SH-SY5Y (cell line): Measurements from ENCODE around the gene DNAAF8.

Experiments
- GATA2 ChIP-seq: IDR thresholded peaks from 2 replicates; pipeline ENCODE4 v1.6.1; 2011; ENCODE audit warnings: mild to moderate bottlenecking, low read depth, low read length
- GATA3 ChIP-seq: IDR thresholded peaks from 2 replicates; pipeline ENCODE4 v1.6.1; 2011; ENCODE audit warnings: low read depth, mild to moderate bottlenecking, low read length, moderate library complexity

Gene DNAAF8

GRCh38 chr16:4724661-4725270 lies 9.6 kb upstream of the DNAAF8 start:
- TF ChIP-seq GATA2 (no peak), GATA3 (no peak)

GRCh38 chr16:4726616-4727015 lies 7.7 kb upstream of the DNAAF8 start:
- TF ChIP-seq GATA3 (no peak), GATA2 (no peak)

- TF ChIP-seq GATA2 (no peak), GATA3 (no peak)
Observed at GRCh38 chr16:4728676-4729075, 5.7 kb upstream of the DNAAF8 start.

- TF ChIP-seq GATA3 (no peak), GATA2 (no peak)
Observed at GRCh38 chr16:4729876-4730275, 4.5 kb upstream of the DNAAF8 start.

GRCh38 chr16:4733211-4733742 lies 1.1 kb upstream of the DNAAF8 start:
- no peak for TF ChIP-seq GATA3
- no peak for TF ChIP-seq GATA2

- no peak for TF ChIP-seq GATA3
Observed at GRCh38 chr16:4733747-4734062, 632 bp upstream of the DNAAF8 start.

GRCh38 chr16:4734730-4735535 lies 596 bp downstream of the DNAAF8 start:
- no peak for TF ChIP-seq GATA2
- no peak for TF ChIP-seq GATA3

- TF ChIP-seq GATA2 (no peak), GATA3 (no peak)
Observed at GRCh38 chr16:4736546-4736945, 2.2 kb downstream of the DNAAF8 start.

- TF ChIP-seq GATA2 (no peak), GATA3 (no peak)
Observed at GRCh38 chr16:4737545-4737944, 3.2 kb downstream of the DNAAF8 start.

GRCh38 chr16:4743226-4743878 lies 9.0 kb downstream of the DNAAF8 start:
- no peak for TF ChIP-seq GATA3

- no peak for TF ChIP-seq GATA3
- no peak for TF ChIP-seq GATA2
Observed at GRCh38 chr16:4744555-4745273, 10.4 kb downstream of the DNAAF8 start.

- TF ChIP-seq GATA2 (no peak), GATA3 (no peak)
Observed at GRCh38 chr16:4745274-4745569, 10.9 kb downstream of the DNAAF8 start.

GRCh38 chr16:4746215-4746614 lies 11.9 kb downstream of the DNAAF8 start:
- TF ChIP-seq GATA2: no peak
- TF ChIP-seq GATA3: no peak

- TF ChIP-seq GATA2: no peak
- TF ChIP-seq GATA3: no peak
Observed at GRCh38 chr16:4746991-4747574, 12.7 kb downstream of the DNAAF8 start.
